ENCODE results near the gene ACTA2. TPM values are rescaled to one million over a fixed set of nuclear protein-coding genes. Genes with fewer than 3 reads are reported as not detected.

The ACTA2 gene
- polyA plus RNA-seq, 1 of the 3 experiments (the other 2 are of a cell fraction) = 130 TPM

- TF ChIP-seq, protein P1, sequence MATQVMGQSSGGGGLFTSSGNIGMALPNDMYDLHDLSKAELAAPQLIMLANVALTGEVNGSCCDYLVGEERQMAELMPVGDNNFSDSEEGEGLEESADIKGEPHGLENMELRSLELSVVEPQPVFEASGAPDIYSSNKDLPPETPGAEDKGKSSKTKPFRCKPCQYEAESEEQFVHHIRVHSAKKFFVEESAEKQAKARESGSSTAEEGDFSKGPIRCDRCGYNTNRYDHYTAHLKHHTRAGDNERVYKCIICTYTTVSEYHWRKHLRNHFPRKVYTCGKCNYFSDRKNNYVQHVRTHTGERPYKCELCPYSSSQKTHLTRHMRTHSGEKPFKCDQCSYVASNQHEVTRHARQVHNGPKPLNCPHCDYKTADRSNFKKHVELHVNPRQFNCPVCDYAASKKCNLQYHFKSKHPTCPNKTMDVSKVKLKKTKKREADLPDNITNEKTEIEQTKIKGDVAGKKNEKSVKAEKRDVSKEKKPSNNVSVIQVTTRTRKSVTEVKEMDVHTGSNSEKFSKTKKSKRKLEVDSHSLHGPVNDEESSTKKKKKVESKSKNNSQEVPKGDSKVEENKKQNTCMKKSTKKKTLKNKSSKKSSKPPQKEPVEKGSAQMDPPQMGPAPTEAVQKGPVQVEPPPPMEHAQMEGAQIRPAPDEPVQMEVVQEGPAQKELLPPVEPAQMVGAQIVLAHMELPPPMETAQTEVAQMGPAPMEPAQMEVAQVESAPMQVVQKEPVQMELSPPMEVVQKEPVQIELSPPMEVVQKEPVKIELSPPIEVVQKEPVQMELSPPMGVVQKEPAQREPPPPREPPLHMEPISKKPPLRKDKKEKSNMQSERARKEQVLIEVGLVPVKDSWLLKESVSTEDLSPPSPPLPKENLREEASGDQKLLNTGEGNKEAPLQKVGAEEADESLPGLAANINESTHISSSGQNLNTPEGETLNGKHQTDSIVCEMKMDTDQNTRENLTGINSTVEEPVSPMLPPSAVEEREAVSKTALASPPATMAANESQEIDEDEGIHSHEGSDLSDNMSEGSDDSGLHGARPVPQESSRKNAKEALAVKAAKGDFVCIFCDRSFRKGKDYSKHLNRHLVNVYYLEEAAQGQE (IDR thresholded peaks at IDR 0.05; ENCODE audit: low read depth, low read length) = no peak
- TF ChIP-seq ELF1 (IDR thresholded peaks at IDR 0.05) = no peak
- TF ChIP-seq, protein P2, sequence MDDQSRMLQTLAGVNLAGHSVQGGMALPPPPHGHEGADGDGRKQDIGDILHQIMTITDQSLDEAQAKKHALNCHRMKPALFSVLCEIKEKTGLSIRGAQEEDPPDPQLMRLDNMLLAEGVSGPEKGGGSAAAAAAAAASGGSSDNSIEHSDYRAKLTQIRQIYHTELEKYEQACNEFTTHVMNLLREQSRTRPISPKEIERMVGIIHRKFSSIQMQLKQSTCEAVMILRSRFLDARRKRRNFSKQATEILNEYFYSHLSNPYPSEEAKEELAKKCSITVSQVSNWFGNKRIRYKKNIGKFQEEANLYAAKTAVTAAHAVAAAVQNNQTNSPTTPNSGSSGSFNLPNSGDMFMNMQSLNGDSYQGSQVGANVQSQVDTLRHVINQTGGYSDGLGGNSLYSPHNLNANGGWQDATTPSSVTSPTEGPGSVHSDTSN (IDR thresholded peaks at IDR 0.05) = no peak
- TF ChIP-seq FOSL2 (IDR thresholded peaks at IDR 0.05; ENCODE audit: borderline replicate concordance, low read depth) = no peak
- no peak for TF ChIP-seq YY1 (IDR thresholded peaks at IDR 0.05; ENCODE audit: low read depth)
- TF ChIP-seq RFX5 (IDR thresholded peaks at IDR 0.05; ENCODE audit: low read length) = no peak
- no peak for TF ChIP-seq NFIC (IDR thresholded peaks at IDR 0.05; ENCODE audit: borderline replicate concordance)
- TF ChIP-seq EP300 (IDR thresholded peaks at IDR 0.05; ENCODE audit: borderline replicate concordance in 1 of 2, low read depth in 1 of 2, low read length in 1 of 2) = no peak
- TF ChIP-seq POLR2AphosphoS5 (IDR thresholded peaks at IDR 0.05; ENCODE audit: low read depth, low read length) = no peak
- no peak for TF ChIP-seq CHD2 (IDR thresholded peaks at IDR 0.05; ENCODE audit: low read length, partially characterized antibody)
- TF ChIP-seq MEF2A (IDR thresholded peaks at IDR 0.05; ENCODE audit: borderline replicate concordance, low read depth) = no peak
- no peak for TF ChIP-seq TCF12 (IDR thresholded peaks at IDR 0.05)
These were observed 5.5 kb downstream of the ACTA2 start (continued) for GRCh38 chr10:88946965-88947590.

DNA sequence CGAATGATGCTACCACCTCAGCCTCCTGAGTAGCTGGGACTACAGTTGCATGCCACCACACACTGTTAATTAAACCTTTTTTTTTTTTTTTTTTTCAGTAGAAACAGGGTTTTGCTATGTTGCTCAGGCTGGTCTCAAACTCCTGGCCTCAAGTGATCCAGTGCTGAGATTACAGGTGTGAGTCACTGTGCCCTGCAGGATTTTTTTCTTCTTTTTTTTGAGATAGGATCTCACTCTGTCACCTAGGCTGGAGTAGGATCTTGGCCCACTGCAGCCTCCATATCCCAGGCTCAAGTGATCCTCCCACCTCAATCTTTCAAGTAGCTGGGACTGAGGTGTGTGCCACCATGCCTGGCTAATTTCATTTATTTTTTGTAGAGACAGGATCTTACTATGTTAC, 6.4 kb downstream of the ACTA2 start:
- WGBS (ENCODE audit: low lambda C conversion rate) = 100% methylated on average over 1 of the region's 1 CpG
- H4K20me1 ChIP-seq (ENCODE audit: insufficient read depth) = no peaks in the 10 kb centered on the region
- H3K4me1 ChIP-seq (ENCODE audit: control insufficient read depth in 1 of 2, insufficient read depth in 2 of 2, low read depth in 1 of 2, low read length in 1 of 2) = peaks cover 19 to 21% of the 10 kb centered on the region in 2 experiments; a peak in 3 of 4 replicates
- H3K27me3 ChIP-seq (ENCODE audit: insufficient read depth) = no peaks in the 10 kb centered on the region
- ChIA-PET CTCF (interaction anchor here (1.1 to 7.1 kb wide), 5 partner anchors 84 to 272 kb away, joined by 3 to 41 read pairs (median 7); no protein-coding TSS in a partner anchor), POLR2A (no interaction called here)
- peaks cover 27% of the 10 kb centered on the region; the same call in 1 of the 2 replicates for H3K79me2 ChIP-seq (ENCODE audit: insufficient read depth)
- no peak overlapping the region for H2AFZ ChIP-seq (ENCODE audit: low read depth)
- peaks cover 18 to 30% of the 10 kb centered on the region in 2 experiments for H3K36me3 ChIP-seq (replicated peaks in 1 of 2; ENCODE audit: control insufficient read depth in 1 of 2, insufficient read depth in 2 of 2, low read length in 1 of 2)
- no peaks in the 10 kb centered on the region for H3K9me3 ChIP-seq
- H3K4me3 ChIP-seq (ENCODE audit: low read depth in 2 of 2, low read length in 1 of 2) = no peak overlapping the region
- no peak overlapping the region for H3K27ac ChIP-seq (ENCODE audit: low read depth in 2 of 2, low read length in 1 of 2)
- peaks cover 14% of the 10 kb centered on the region for H3F3A ChIP-seq (replicated peaks; ENCODE audit: insufficient read depth)
- no peak for DNase-seq
- no peak overlapping the region for H3K9ac ChIP-seq
- H3K4me2 ChIP-seq = no peak overlapping the region
- no peak for TF ChIP-seq NRF1 (IDR thresholded peaks at IDR 0.05; ENCODE audit: low read depth, low read length)
- TF ChIP-seq RXRA (IDR thresholded peaks at IDR 0.05; ENCODE audit: borderline replicate concordance, low read depth) = no peak
- TF ChIP-seq YY1 (IDR thresholded peaks at IDR 0.05; ENCODE audit: low read depth) = no peak
- TF ChIP-seq MAX (IDR thresholded peaks at IDR 0.05; ENCODE audit: low read depth) = no peak
- no peak for TF ChIP-seq FOXJ3 (CRISPR knock-in tag; IDR thresholded peaks at IDR 0.05)
- no peaks in the 10 kb centered on the region for H3K9me2 ChIP-seq

All from SK-N-SH (cell line).